ENCODE data around the gene TAS2R38.

Gene TAS2R38

DNA sequence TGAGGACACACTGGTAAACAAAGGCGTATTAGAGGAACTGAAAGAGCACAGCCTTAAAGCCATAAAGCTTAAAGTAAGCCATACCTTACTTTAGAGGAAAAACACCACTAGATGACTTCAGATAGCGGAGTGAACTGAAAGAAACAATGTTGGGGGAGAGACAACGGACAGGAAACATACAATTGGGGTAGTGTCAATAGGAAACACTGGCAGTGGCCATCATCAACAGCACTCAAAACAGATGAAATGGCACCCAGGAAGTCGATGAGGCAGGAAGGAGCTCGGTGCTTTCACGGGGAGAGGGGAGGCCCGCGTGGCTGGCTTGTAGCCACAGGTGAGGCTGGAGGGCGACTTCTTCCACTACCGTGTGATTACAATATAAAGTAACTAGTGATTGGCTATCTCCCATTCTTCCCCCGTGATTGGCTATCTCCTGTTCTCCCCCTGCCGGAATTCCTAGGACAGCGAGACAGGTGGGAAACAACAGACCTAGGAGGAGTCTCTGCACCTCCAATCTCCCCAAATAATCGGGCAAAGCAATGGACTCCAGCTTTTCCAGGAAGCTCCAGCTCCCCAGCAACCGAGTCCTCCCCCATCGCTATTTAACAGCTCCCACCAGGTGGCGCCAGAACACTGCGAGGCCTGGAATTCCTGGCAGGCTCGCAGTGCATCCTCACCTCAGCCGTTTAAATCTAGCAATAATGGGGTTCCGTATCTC is 2.4 kb upstream of the TAS2R38 start:
- DNase-seq: peak; percentile 71

DNA sequence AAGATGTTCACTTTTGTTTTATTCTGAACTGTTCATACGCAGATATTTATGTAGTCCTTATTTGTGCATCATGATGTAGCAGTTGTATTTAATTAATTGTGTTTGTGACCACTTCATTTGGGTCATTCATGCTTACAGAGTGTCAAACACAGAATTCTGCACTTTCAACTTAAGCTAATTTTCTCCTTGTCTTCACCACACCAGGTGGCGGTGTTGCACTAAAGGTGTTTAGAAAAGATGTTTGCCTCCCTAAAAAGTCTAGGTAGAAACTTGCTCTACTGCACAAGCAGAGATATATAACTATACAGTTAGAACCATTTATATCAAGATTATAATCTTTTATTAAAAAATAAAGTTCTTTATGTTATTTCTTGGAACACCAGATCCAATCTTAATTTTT is 1.3 kb upstream of the TAS2R38 start:
- DNase-seq: peak; percentile 5

DNA sequence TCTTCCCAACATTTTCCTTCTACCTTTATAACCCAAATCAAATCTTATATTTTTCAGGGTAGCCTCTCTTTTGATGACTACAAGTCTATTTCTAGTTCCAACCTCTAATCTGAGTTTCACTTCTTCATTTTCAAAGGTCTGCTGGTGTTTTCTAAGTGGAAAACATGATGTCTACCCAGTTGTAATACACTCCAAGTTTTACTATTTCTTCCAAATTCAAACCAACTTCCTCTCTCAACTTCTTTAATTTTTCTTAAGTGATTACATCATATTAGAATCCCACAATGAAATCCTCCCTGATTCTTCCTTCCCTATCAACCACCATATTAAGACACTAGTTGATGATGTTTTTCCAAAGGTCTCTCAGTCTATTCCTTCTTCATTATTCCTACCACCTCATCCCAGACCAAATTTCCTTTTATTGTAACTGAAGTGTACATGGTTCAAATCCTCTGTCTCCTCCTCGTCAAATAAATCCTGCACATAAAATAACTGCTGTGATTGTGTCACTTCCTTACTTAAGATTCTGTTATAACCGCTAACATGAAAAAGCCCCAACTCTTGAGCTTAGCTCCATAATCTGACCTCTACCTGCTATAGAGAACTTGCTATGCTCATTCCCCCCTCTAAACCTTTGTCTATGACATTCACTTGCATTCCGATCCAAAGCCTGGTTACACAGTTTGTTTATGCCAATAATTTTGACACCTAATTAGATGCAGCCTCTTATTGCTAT is 12.7 kb downstream of the TAS2R38 start:
- no peak for DNase-seq

DNA sequence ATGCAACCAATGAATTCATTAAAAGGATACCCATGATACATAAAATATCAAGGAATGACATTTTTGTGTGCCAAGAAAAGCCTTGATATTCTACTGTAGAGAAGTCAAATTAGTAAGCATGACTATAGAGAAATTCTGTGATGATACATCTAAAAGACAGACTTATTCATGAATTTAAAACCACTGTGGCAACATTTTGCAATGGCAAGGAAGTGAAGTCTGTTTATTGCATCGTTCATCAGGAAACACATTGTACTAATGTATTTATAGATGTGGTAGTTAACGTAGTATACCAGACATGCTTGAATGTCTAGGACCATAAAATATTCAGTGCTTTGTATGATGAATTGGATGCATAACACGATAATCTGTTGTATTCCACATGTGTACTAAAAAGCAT is 17.5 kb downstream of the TAS2R38 start:
- DNase-seq: no peak

DNA sequence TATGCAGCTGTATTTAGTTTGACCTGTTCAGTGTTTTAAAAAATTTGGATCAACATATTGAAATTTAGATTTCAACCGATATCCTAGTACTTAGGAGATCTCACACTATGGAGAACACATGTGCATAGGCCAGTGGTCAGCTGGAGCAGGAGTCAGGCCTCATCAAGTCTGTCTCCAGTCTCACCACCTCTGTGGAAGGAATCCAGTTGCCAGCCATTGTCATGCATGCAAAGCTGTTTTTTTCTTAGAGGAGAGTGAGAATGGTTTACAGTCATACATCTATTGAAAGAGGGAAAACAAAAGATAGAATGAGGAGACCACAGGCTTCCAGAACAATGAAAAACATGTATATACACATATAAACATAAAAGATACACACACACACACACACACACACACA is 19.2 kb downstream of the TAS2R38 start:
- DNase-seq: no peak

DNA sequence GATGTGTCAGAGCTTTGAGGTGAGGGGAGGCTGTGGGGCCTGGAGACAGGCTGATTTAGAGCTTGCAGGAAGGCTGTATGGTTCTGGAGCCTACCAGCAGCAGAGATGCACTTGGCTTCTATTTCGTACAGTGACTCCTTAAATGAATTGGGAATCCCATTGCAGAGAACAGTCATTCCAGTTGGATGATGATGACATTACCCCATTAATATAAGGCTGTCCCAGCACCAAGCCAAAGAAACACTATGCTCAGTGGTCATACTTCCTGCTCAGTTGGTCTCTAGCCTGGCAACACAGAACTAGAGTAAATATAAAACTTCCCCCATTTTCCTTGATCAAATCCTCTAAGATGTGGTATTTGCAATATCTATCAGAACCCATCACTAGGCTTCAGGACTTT is 21.1 kb downstream of the TAS2R38 start:
- DNase-seq: no peak

DNA sequence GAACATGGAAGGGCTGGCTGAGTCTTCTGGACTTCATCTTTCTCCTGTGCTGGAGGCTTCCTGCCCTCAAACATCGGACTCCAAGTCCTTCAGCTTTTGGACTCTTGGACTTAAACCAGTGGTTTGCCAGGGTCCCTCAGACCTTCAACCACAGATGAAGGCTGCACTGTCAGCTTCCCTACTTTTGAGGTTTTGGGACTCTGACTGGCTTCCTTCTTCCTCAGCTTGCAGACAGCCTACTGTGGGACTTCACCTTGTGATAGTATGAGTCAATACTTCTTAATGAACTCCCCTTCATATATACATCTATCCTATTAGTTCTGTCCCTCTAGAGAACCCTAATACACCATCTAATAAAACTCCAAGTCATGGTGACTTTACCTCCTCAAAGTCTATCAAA is 22.8 kb downstream of the TAS2R38 start:
- no peak for DNase-seq

DNA sequence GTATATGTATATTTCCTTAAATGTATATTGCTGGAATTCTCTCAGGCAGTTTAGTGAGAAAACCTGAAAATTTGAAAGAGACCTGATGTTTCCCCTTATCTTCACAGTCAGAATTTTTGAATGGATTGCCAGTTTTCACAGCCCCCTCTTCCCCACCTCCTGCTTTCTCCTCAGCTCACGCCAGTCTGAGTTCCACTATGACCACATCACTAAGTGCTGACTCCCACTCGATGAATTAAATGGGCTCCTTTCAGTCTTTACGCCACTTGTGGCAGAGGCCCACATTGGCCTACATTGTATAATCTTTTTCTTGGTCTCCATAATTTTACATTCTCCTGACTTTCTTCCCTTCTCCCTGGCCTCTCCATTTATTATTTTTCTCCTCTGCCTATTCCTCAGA is 23.7 kb downstream of the TAS2R38 start:
- DNase-seq: no peak

DNA sequence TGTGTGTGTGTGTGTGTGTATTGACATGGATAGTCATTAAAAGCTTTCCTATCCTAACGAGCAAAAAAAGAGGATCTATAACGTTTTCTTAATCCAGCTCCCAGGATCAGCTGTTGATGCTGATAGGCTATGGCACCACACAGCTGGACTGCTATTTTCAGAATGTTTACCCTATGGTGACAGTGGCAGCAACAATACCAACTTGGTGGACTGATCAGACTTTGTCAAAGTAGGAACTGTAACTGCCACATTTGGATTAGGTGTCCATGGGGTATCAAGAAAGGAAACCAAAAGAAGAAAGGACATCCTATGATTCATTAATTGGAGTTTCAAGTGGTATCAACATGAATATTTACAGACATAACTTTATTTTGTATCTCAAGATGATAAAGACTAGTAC is 24.1 kb downstream of the TAS2R38 start:
- DNase-seq: no peak

DNA sequence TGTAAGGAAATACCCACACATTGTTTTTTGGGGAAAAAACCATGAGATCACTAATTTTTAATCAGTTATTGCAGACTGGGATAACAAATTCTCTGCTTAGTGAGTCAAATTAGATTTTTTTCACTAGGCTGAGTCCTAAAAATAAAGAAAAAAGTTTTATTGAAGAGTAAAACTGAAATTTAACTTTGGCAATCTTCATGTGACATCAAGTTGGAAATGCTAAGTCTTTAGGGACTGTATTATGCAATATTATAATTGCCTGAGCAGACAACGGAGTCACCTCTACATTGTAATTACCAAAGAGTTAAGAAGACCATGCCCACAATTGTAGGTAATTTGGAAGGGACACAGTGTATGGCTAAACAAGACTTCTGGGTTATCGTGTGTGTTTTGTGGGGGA is 24.6 kb downstream of the TAS2R38 start:
- DNase-seq: no peak

DNA sequence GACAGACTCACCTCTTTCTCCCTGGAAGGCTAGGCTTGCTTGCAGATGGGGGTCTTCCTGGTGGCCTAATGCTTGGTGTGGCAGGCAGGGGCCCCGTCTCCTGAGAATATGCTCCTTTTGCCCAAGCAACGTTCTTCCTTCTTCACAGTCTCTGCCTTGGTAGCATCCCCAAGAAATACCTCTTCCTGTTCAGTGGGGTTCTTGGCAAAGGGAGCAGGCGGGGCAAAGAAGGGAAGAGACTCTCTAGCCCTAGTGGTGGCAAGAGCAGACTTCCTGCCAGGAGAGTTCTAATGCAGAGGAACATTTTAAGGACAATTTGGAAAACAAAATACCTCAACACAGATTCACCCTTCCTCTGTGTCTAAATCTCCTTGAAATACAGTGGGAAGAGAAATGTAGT is 26.8 kb downstream of the TAS2R38 start, which contains the start of gene CLEC5A:
Gene CLEC5A (minus strand): TSS at position 179 of the 400 bp plus-strand sequence. CDS start 682 bp downstream, outside the sequence.
- no peak for DNase-seq

DNA sequence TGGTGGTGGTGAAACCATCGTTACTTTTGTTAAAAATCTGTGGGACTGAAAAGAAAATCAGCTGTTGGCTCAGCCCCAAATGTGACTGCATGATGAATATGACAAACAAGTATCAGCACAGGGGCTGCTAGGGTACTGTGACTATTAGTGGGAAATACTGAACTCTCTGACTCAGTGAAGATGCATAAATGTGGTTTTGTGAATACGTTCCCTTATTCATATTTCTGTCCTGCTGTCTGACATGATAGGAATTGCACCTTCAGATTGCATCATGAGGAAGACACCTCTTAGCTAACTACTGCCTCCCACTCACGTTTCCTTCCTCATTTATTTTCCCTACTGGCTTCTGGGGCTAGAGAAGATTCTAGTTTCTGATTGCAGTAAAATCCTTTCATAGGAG is 28.2 kb downstream of the TAS2R38 start:
- DNase-seq: no peak

DNA sequence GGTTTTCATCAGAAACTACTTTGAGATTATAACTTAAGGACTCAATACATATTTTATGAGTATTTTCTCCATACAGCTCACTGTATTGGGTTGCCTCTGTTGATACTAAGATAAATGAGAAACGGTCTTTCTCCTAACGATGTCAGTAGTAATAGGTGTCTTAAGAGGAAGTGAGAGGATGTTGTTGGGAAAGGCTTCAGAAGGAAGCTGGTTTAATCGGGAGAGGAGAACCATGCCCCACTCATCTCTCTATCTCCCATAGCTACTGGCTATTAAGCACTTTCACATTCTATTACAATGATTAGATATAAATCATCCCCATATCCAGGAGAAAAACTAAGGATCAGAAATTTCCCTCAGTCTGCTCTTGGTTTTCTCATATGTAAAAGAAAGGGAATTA is 28.8 kb downstream of the TAS2R38 start:
- no peak for DNase-seq

DNA sequence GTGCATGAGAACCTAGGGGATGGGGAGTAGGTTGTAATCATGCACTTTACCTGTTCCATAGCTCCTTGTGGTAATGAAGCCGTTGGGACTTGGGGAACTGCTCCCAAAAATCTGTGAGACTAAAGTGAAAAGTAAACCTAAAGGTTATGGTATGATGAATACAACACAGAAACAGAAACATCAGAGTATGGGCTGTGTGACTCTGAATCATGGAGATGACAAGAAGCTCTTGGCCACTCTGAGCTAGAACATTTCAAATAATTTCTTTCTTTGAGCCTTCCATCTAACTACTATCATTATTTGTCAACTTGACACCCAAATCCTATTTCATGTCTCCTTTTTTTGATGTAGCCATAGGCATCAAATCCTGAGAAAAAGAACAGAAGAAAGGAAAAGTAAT is 29.7 kb downstream of the TAS2R38 start:
- DNase-seq: no peak

DNA sequence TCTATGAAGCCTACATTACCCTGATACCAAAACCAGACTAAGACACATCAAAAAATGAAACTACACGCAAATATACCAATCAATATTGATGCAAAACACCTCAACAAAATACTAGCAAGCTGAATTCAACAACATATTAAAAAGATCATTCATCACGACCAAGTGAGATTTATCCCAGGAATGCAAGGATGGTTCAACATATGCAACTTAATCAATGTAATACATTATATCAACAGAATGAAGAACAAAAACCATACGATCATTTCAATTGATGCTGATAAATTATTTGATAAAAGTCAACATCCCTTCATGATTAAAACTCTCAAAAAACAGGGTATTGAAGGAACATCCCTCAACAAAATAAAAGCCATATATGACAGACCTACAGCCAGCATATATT is 32.5 kb downstream of the TAS2R38 start:
- no peak for DNase-seq

DNA sequence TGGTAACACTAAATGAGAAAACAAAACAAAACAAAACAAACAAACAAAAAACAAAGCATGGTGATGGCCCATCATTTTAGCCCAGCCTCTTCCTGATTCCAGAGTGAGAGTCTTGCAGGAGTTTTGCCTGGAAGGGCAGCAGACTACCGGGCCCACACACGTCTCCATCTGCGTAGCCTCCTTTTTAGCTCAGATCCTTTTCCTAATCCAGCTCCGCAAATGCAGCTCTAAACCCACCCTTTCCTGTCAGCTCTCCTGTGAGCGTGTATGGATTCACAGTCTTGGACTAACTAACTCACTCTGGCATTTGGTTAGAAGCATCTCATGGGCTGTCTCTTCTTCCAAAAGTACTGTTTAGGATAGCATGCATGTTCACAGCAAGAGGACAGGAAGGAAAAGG is 43.4 kb downstream of the TAS2R38 start:
- no peak for DNase-seq

DNA sequence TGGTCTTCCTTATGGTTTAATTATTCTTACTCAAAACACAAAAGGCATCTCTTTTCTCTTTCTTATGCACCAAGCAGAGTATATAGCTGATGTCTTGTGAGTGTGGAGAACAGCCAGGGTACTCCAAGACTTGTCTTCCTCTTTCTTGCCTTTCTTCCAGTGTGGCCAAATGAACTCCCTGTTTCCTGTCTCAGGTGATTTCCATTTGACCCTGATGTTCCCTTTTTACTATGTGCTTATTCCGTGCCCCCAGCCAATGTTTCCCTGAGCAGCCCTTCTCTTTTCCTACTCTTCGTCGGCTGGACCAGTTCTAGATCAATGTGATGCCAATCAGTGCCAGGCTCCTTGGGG is 44.8 kb downstream of the TAS2R38 start:
- DNase-seq: no peak

DNA sequence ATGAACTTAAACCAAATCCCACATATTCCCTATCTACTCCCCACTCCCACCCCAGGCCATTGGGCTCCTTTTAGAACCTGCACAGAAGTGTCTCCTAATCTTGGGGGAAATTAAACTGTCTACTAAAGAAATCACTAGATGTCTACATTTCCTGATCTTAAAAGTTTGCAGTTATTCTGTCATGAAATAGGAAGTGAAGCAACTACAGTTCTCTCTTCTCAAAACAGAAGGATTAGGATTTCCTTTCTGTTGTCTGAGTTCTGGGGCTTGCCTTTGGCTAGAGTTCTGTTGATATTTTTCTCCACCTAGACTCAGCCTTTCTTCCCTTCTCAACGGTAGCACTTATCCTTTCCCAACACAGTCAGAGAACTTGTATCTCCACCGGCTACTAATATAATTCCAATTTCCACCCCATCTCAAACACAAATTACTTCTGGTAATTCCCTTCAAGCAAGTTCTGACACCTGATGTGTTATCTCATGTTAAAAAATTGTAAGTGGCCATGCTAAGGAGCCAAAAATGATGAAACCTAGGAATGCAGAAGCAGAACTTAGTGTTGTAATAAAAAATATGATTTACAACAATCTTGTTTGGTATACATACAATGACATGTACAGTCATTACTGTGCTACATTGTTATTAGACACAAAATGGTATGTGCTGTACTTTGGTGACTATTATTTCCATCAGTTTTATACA is 45.3 kb downstream of the TAS2R38 start:
- no peak for DNase-seq

Data from activated CD4-positive, alpha-beta T cell treated with anti-CD3 and anti-CD28 coated beads, Interleukin-2, amount 50 U/mL, for 16 hours (primary cell).